ENCODE measurements around the gene RUNX3. TPM values are rescaled to one million over a fixed set of nuclear protein-coding genes. Genes with fewer than 3 reads are reported as not detected.

RUNX3 gene
- polyA plus RNA-seq, 1 donor, result 4.8 TPM

GRCh38 chr1:24919791-24920532 is 10.1 kb downstream of the RUNX3 start:
- Histone ChIP-seq H3K9me3 (ENCODE audit: control insufficient read depth, low read depth, low read length) (no peaks in the 10 kb centered on the region), H3K27ac (ENCODE audit: low read length) (no peak overlapping the region), H3K4me1 (ENCODE audit: control insufficient read depth, insufficient read depth, low read length) (peaks cover 11% of the 10 kb centered on the region), H3K36me3 (ENCODE audit: control insufficient read depth, insufficient read depth, low read length) (no peaks in the 10 kb centered on the region), H3K27me3 (ENCODE audit: control insufficient read depth, insufficient read depth, low read length) (peaks cover 16% of the 10 kb centered on the region), H3K4me3 (ENCODE audit: low read length) (no peak overlapping the region)
- WGBS (ENCODE audit: insufficient coverage, low lambda C conversion rate), result 69% methylated on average over 6 of the region's 16 CpGs
- no peak for DNase-seq

DNA sequence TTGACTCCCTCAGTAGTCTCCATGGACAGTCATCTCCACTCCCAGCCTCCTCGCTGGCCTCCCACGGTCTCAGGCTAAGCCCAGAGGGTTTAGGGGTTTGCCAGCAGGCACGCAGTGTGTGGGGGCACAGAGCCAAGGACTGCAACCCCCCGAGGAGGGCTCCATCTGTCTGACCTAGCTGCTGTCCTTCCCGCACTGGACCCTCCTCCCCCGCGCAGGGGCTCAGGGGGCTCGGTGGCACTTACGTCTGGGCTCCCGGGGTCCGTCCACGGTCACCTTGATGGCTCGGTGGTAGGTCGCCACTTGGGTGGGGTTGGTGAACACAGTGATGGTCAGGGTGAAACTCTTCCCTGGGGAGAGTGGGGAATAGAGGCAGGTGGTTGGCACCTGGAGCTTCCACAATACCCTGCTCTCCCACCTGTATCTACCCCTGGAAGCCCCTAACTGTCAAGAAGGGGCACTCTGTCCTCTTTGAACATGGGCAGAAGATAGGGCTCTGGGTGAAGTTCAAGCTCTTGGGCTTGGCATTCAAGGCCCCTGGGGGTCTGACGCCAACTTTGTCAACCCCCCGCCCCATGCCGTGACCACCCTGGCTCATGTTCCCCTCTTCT is 11.0 kb downstream of the RUNX3 start:
- Histone ChIP-seq H3K27me3 (ENCODE audit: control insufficient read depth, insufficient read depth, low read length) (peaks cover 8% of the 10 kb centered on the region), H3K4me1 (ENCODE audit: control insufficient read depth, insufficient read depth, low read length) (peaks cover 17% of the 10 kb centered on the region), H3K4me3 (ENCODE audit: low read length) (no peak overlapping the region), H3K9me3 (ENCODE audit: control insufficient read depth, low read depth, low read length) (no peaks in the 10 kb centered on the region), H3K36me3 (ENCODE audit: control insufficient read depth, insufficient read depth, low read length) (no peaks in the 10 kb centered on the region), H3K27ac (ENCODE audit: low read length) (no peak overlapping the region)
- no peak for DNase-seq
- WGBS (ENCODE audit: insufficient coverage, low lambda C conversion rate), result no CpG with 5 or more reads among the region's 17 CpGs

GRCh38 chr1:24918370-24918769 is 11.7 kb downstream of the RUNX3 start:
- no peaks in the 10 kb centered on the region for H3K9me3 ChIP-seq (ENCODE audit: control insufficient read depth, low read depth, low read length)
- H3K27me3 ChIP-seq (ENCODE audit: control insufficient read depth, insufficient read depth, low read length), result peaks cover 1% of the 10 kb centered on the region
- WGBS (ENCODE audit: insufficient coverage, low lambda C conversion rate), result no CpG with 5 or more reads among the region's 2 CpGs

DNA sequence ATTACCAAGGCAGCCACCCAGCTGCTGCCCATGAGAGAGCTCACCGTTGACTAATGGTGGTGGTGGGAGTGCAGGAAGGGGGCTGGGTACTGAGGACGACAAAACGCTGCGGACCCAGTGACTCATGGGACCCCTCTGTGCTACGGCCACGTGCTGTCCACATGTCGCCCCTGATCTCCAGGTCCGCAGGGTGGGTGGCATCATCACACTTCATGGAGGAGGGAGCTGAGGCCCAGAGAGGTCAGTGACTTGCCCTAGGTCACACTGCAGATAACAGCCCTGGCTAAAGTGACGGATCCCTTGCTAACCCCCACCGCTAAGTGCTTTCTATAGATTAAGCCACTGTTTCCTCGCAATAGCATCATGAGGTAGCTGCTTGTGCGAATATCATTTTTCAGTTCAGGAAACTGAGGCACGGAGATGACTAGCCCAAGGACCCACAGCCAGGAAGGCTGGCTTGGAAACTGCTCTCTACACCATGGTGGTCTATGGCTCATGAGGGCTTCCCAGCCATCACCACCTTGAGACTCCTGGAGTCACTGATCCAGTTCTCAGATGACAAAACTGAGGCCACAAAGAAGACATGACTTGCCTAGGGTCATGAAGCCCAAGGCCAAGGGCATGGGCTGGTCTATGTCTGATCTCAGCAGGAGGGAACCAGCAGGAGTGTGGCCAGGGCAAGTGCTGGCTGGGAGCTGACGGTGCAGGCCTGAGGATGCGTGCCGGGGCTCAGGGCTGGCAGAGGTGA is 12.6 kb downstream of the RUNX3 start:
- WGBS (ENCODE audit: insufficient coverage, low lambda C conversion rate), result no CpG with 5 or more reads among the region's 16 CpGs
- Histone ChIP-seq H3K27me3 (ENCODE audit: control insufficient read depth, insufficient read depth, low read length) (no peaks in the 10 kb centered on the region), H3K4me1 (ENCODE audit: control insufficient read depth, insufficient read depth, low read length) (peaks cover 20% of the 10 kb centered on the region), H3K27ac (ENCODE audit: low read length) (no peak overlapping the region), H3K36me3 (ENCODE audit: control insufficient read depth, insufficient read depth, low read length) (no peaks in the 10 kb centered on the region), H3K4me3 (ENCODE audit: low read length) (no peak overlapping the region), H3K9me3 (ENCODE audit: control insufficient read depth, low read depth, low read length) (no peaks in the 10 kb centered on the region)
- DNase-seq, result no peak

More at GRCh38 chr1:24918370-24918769, 11.7 kb downstream of the RUNX3 start:
- Histone ChIP-seq H3K27ac (ENCODE audit: low read length) (no peak overlapping the region), H3K4me3 (ENCODE audit: low read length) (no peak overlapping the region), H3K4me1 (ENCODE audit: control insufficient read depth, insufficient read depth, low read length) (peaks cover 22% of the 10 kb centered on the region), H3K36me3 (ENCODE audit: control insufficient read depth, insufficient read depth, low read length) (no peaks in the 10 kb centered on the region)
- DNase-seq, result no peak

DNA sequence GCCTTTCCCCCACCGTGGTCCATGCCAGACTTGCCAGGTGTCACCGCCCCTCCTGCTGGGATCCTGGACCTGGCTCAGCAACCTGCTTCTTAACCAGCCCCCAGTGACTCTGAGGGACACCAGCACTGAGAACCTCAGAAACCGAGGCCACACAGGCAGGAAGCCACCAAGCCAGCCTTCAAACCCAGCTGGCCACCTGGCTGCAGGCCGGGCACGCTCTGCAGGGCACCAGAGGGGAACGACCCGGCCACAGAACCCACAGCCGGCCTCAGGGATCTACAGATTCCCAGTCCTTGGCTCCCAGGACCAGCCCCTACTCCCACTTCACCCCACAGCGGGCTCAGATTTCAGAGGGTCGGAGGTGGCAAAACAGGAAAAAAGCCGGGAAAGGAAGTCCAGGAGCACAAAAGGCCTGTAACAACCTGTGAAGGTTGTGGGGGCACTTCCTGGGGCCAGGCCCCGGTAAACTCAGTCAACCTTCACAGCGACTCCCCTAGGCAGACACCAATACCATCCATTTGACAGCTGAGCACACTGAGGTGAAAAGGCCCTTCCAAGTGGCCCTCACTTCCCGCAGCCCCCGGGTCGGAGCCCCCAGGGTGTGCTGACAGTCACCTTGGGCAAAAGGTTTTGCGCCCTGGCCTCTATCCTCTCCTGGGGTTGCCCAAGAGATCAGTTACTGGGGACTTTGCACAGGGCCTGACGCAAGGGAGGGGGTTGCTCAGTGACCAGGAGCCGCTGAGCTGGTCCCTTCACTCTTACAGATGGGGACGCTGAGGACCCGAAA is 14.1 kb downstream of the RUNX3 start:
- no peaks in the 10 kb centered on the region for H3K9me3 ChIP-seq (ENCODE audit: control insufficient read depth, low read depth, low read length)
- H3K4me3 ChIP-seq (ENCODE audit: low read length), result no peak overlapping the region
- H3K36me3 ChIP-seq (ENCODE audit: control insufficient read depth, insufficient read depth, low read length), result no peaks in the 10 kb centered on the region
- no peak overlapping the region for H3K27ac ChIP-seq (ENCODE audit: low read length)
- no peaks in the 10 kb centered on the region for H3K27me3 ChIP-seq (ENCODE audit: control insufficient read depth, insufficient read depth, low read length)
- DNase-seq, result no peak
- WGBS (ENCODE audit: insufficient coverage, low lambda C conversion rate), result no CpG with 5 or more reads among the region's 21 CpGs
- H3K4me1 ChIP-seq (ENCODE audit: control insufficient read depth, insufficient read depth, low read length), result peaks cover 21% of the 10 kb centered on the region

DNA sequence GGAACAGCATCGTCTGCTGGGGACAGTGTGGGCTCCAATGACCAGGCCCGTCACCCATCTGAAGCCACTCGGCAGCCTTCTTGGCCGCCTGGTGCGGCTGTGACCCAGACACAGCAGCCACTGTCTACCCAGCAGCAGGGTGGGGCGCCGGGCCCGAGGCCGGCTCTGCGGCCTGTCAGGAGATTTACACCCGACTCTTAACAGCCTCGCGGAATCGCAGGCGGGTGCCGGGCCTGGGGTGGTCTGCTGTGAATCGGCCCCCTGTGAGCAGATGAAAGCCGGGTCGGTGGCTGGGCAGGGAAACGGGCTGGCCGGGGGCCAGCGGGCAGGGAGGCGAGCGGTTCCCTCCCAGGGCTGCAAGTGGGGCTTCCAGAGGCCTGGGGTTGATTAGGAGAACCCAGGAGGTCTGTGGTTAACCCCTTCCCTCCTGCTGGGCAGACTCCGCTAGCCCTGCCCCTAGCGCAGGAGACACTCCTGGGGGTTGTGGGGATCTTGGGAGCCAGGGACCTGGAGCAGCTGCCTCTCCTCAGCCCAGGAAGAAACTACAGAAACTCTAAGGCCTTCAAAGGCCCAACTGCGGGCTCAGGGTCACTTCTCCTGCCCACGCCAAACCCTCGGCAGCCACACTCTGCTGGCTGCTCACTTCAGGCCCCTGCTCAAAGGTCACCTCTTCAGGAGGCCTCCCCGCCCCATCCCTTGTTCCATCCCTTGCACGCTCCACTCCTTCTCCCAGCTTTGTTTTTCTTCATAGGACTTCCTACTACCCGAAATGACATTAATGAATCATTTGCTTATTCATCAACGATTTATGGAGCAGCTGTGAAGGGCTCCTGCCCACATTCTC is 15.6 kb downstream of the RUNX3 start:
- DNase-seq, result peak; percentile 72 to 87
- peak overlapping the region; percentile 38 for H3K27ac ChIP-seq (ENCODE audit: low read length)

GRCh38 chr1:24913616-24914225 is 16.4 kb downstream of the RUNX3 start:
- no peak overlapping the region for H3K27ac ChIP-seq (ENCODE audit: low read length)
- no CpG with 5 or more reads among the region's 10 CpGs for WGBS (ENCODE audit: insufficient coverage, low lambda C conversion rate)

More for the DNA sequence above, 15.6 kb downstream of the RUNX3 start:
- Histone ChIP-seq H3K9me3 (ENCODE audit: control insufficient read depth, low read depth, low read length) (no peaks in the 10 kb centered on the region), H3K36me3 (ENCODE audit: control insufficient read depth, insufficient read depth, low read length) (no peaks in the 10 kb centered on the region), H3K4me1 (ENCODE audit: control insufficient read depth, insufficient read depth, low read length) (peaks cover 30% of the 10 kb centered on the region), H3K4me3 (ENCODE audit: low read length) (no peak overlapping the region), H3K27me3 (ENCODE audit: control insufficient read depth, insufficient read depth, low read length) (no peaks in the 10 kb centered on the region)
- WGBS (ENCODE audit: insufficient coverage, low lambda C conversion rate), result no CpG with 5 or more reads among the region's 33 CpGs

DNA sequence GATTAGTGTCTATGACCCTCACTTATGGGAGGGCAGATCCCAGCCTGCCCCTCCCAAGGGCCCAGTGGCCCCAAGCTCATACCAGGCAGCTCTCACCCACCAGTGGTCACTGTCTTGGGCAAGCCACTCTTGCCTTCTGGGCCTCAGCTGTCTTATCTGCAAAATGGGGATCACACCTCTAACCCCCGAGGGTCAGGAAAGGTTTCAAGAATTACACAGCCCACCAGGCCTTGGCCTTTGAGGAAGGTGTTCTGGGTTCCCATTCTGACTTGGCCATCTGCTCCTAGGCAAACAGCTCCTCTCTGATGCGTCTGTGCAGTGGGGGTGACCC is 16.8 kb downstream of the RUNX3 start:
- no peak for DNase-seq
- no peaks in the 10 kb centered on the region for H3K27me3 ChIP-seq (ENCODE audit: control insufficient read depth, insufficient read depth, low read length)
- WGBS (ENCODE audit: insufficient coverage, low lambda C conversion rate), result no CpG with 5 or more reads among the region's 2 CpGs
- no peaks in the 10 kb centered on the region for H3K9me3 ChIP-seq (ENCODE audit: control insufficient read depth, low read depth, low read length)
- no peak overlapping the region for H3K27ac ChIP-seq (ENCODE audit: low read length)
- no peaks in the 10 kb centered on the region for H3K36me3 ChIP-seq (ENCODE audit: control insufficient read depth, insufficient read depth, low read length)
- H3K4me3 ChIP-seq (ENCODE audit: low read length), result no peak overlapping the region
- H3K4me1 ChIP-seq (ENCODE audit: control insufficient read depth, insufficient read depth, low read length), result peaks cover 34% of the 10 kb centered on the region

More at GRCh38 chr1:24913616-24914225, 16.4 kb downstream of the RUNX3 start:
- no peaks in the 10 kb centered on the region for H3K36me3 ChIP-seq (ENCODE audit: control insufficient read depth, insufficient read depth, low read length)
- DNase-seq, result no peak
- no peaks in the 10 kb centered on the region for H3K27me3 ChIP-seq (ENCODE audit: control insufficient read depth, insufficient read depth, low read length)
- H3K4me3 ChIP-seq (ENCODE audit: low read length), result no peak overlapping the region
- peaks cover 34% of the 10 kb centered on the region for H3K4me1 ChIP-seq (ENCODE audit: control insufficient read depth, insufficient read depth, low read length)
- no peaks in the 10 kb centered on the region for H3K9me3 ChIP-seq (ENCODE audit: control insufficient read depth, low read depth, low read length)

Data from large intestine (tissue), 3 donors.